ENCODE measurements around the gene MRO. TPM values are rescaled to one million over a fixed set of nuclear protein-coding genes. Genes with fewer than 3 reads are reported as not detected.
A peak's percentile ranks its signal among the peaks of the same experiment; 100 is the strongest.

Gene MRO
- total and polyA plus RNA-seq, 4 experiments from 2014 or later, result not detected

DNA sequence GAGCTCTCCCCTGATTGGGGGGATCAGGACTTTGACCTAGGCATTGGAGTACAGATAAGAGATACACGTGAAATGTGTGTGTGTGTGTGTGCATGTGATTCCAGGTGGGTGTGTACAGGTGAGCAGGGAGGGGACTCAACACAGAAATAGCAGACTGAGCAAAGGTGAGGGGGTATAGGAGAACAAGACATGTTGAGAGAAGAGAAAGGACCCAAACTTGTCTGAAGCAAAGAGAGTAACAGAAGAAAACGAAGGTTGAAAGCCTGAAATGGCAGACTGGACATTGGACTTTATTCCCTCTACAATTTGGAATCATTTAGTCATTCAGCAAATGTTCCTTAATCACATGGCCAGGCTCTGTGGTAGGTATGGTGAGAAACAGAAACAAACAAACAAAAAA is 23.3 kb downstream of the MRO start:
- Mint-ChIP-seq H3K9me3 (peaks cover 0 to 3% (median 0%) of the 10 kb centered on the region in 8 donors), H3K4me1 (no peaks in the 10 kb centered on the region), H3K4me3 (peak overlapping the region in 1 of 8 donors; percentile 3), H3K36me3 (no peaks in the 10 kb centered on the region), H3K27ac (no peak overlapping the region), H3K27me3 (peaks cover 9 to 32% of the 10 kb centered on the region in 2 donors)
- no peak for DNase-seq
- ChIA-PET POLR2A (ENCODE audit: partially characterized antibody) (no interaction called here), CTCF (ENCODE audit: partially characterized antibody) (no interaction called here)
- Histone ChIP-seq H3K9me3 (ENCODE audit: control insufficient read depth in 1 of 2, low read length in 2 of 2) (no peaks in the 10 kb centered on the region), H3K4me1 (ENCODE audit: insufficient read depth, low read length) (no peaks in the 10 kb centered on the region), H3K27me3 (ENCODE audit: insufficient read depth, low read length) (no peaks in the 10 kb centered on the region), H3K36me3 (ENCODE audit: insufficient read depth, low read length) (no peaks in the 10 kb centered on the region), H3K27ac (ENCODE audit: low read depth, low read length) (no peak overlapping the region), H3K4me3 (ENCODE audit: low read length in 2 of 2) (no peak overlapping the region)
- intact Hi-C loops (cut with micrococcal nuclease), result no loop called here

DNA sequence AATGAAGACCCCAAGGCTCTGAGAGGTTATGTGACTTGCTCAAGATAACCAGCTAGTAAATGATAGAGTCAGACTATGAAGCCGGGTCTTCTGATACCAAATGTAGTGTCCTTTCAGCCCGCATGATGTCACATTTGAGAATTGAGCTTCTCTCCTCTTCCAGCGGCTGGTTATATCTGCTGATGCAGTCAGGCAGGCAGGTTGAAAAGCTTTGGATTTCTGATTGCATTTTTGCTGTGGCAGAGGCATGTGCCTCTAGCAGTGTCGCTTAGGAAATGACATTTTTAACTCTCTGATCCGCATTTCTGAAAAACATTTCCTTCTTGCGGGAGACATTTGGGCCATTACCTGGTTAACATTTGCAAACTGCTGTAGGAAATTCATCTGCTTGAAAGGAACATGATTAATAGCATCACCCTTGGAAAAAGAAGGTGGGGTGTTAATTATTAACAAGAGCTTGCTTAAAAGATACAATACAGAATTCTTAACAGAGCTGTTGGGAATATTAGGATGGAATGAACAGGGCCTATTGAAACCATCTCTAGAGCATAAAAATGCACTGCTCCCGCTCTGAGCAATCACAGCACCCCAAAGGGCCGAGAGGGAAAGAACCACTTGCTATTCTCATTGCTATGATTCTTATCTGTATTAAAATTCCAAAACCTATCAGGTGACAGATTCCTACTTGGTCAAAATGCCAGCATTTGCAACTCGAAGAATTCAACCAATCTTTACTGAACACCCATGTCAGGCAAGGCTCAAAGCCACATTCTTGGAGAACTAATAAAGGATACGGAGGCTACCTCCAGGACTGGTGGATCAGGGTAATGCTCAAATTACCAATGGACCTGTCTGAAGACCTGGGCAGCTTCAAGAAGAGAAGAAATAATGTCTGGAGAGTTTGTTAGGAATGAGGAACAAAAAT is 25.9 kb downstream of the MRO start:
- peaks cover 15 to 37% of the 10 kb centered on the region in 2 donors for H3K27me3 Mint-ChIP-seq
- no peaks in the 10 kb centered on the region for H3K4me1 Mint-ChIP-seq
- H3K27ac Mint-ChIP-seq, result no peak overlapping the region
- no peaks in the 10 kb centered on the region for H3K9me3 ChIP-seq (ENCODE audit: control insufficient read depth in 1 of 2, low read length in 2 of 2)
- H3K4me3 Mint-ChIP-seq, result no peak overlapping the region
- H3K36me3 ChIP-seq (ENCODE audit: insufficient read depth, low read length), result no peaks in the 10 kb centered on the region
- CTCF ChIA-PET (ENCODE audit: partially characterized antibody), result no interaction called here
- no peak for DNase-seq
- H3K9me3 Mint-ChIP-seq, result peaks cover 0 to 1% (median 0%) of the 10 kb centered on the region in 8 donors
- no peak overlapping the region for H3K4me3 ChIP-seq (ENCODE audit: low read length in 2 of 2)
- H3K27me3 ChIP-seq (ENCODE audit: insufficient read depth, low read length), result no peaks in the 10 kb centered on the region
- POLR2A ChIA-PET (ENCODE audit: partially characterized antibody), result no interaction called here
- no peaks in the 10 kb centered on the region for H3K36me3 Mint-ChIP-seq
- intact Hi-C loops (cut with micrococcal nuclease), result no loop called here
- H3K4me1 ChIP-seq (ENCODE audit: insufficient read depth, low read length), result no peaks in the 10 kb centered on the region
- no peak overlapping the region for H3K27ac ChIP-seq (ENCODE audit: low read depth, low read length)

DNA sequence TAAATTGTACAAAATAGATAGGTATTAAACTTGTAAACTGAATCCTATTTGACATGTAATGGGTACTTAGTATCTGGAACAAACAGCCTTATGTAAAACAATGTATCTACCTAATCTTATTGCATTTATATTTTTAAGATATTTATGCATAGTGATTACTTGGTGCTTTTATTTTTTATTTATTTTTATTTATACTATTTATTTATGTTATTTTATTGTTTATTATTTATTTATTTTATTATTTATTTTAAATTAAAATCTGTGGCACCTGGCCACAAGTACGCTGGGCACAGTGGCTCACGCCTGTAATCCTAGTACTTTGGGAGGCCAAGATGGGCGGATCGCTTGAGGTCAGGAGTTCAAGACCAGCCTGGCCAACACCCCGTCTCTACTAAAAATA is 26.9 kb downstream of the MRO start:
- CTCF ChIA-PET (ENCODE audit: partially characterized antibody), result no interaction called here
- no peaks in the 10 kb centered on the region for H3K36me3 ChIP-seq (ENCODE audit: insufficient read depth, low read length)

DNA sequence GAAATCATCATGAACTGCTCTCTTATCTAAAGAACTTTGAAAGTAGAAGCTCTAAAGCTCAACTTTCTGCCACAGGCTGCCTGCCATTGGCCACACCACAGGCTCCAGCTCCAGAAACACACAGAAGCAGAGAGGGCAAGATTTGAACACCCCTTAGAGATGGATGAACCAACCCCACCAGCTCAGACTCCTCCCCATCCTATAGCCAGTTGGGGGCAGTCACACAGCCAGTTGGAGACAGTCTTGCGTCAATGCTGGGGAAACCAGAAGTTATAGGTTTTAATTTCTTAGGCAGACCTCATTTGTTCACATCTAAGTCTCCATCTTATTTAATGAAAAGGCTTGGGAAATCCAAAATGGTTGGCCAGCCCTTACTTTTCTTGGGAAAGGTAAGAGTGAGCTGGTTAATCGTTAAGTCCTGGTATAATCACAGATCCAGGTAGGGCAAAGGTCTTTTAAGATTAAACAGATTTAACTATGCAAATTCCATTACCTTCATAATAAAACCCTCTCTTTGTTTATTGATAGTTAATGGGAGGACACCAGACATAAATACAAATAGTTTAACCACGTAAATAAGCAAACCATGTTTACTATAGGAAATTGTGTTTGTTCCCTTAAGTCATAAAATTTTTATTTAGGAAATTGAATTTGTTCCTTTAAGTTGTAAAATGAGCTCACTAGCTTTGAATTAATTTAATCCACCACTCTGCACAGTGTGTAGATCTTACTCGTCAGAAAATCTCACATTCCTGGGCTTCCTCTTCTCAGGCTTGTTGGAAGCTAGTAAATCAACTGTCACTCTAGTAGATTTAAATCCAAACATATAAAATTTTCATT is 28.0 kb downstream of the MRO start:
- CTCF ChIA-PET (ENCODE audit: partially characterized antibody), result interaction anchor here (0.7 kb wide), 2 partner anchors 22 to 124 kb away, joined by 3 to 5 read pairs; no protein-coding TSS in a partner anchor
- no peak overlapping the region for H3K4me3 Mint-ChIP-seq
- H3K9me3 Mint-ChIP-seq, result no peaks in the 10 kb centered on the region
- no peaks in the 10 kb centered on the region for H3K4me1 ChIP-seq (ENCODE audit: insufficient read depth, low read length)
- POLR2A ChIA-PET (ENCODE audit: partially characterized antibody), result no interaction called here
- no peak for DNase-seq
- H3K4me3 ChIP-seq (ENCODE audit: low read length in 2 of 2), result no peak overlapping the region
- H3K4me1 Mint-ChIP-seq, result no peaks in the 10 kb centered on the region
- H3K27me3 Mint-ChIP-seq, result peaks cover 13 to 29% of the 10 kb centered on the region in 2 donors
- no peaks in the 10 kb centered on the region for H3K36me3 Mint-ChIP-seq
- intact Hi-C loops (cut with micrococcal nuclease), result no loop called here
- no peaks in the 10 kb centered on the region for H3K9me3 ChIP-seq (ENCODE audit: control insufficient read depth in 1 of 2, low read length in 2 of 2)
- H3K27ac Mint-ChIP-seq, result no peak overlapping the region
- no peaks in the 10 kb centered on the region for H3K27me3 ChIP-seq (ENCODE audit: insufficient read depth, low read length)
- no peaks in the 10 kb centered on the region for H3K36me3 ChIP-seq (ENCODE audit: insufficient read depth, low read length)
- no peak overlapping the region for H3K27ac ChIP-seq (ENCODE audit: low read depth, low read length)

More for the DNA sequence above, 26.9 kb downstream of the MRO start:
- Histone ChIP-seq H3K27ac (ENCODE audit: low read depth, low read length) (no peak overlapping the region), H3K4me3 (ENCODE audit: low read length in 2 of 2) (no peak overlapping the region), H3K9me3 (ENCODE audit: control insufficient read depth in 1 of 2, low read length in 2 of 2) (no peaks in the 10 kb centered on the region), H3K4me1 (ENCODE audit: insufficient read depth, low read length) (no peaks in the 10 kb centered on the region), H3K27me3 (ENCODE audit: insufficient read depth, low read length) (no peaks in the 10 kb centered on the region)
- Mint-ChIP-seq H3K36me3 (no peaks in the 10 kb centered on the region), H3K27me3 (peaks cover 15 to 35% of the 10 kb centered on the region in 2 donors), H3K4me1 (no peaks in the 10 kb centered on the region), H3K27ac (no peak overlapping the region), H3K4me3 (no peak overlapping the region), H3K9me3 (peaks cover 0 to 1% (median 0%) of the 10 kb centered on the region in 8 donors)
- intact Hi-C loops (cut with micrococcal nuclease), result no loop called here
- DNase-seq, result no peak
- POLR2A ChIA-PET (ENCODE audit: partially characterized antibody), result no interaction called here

DNA sequence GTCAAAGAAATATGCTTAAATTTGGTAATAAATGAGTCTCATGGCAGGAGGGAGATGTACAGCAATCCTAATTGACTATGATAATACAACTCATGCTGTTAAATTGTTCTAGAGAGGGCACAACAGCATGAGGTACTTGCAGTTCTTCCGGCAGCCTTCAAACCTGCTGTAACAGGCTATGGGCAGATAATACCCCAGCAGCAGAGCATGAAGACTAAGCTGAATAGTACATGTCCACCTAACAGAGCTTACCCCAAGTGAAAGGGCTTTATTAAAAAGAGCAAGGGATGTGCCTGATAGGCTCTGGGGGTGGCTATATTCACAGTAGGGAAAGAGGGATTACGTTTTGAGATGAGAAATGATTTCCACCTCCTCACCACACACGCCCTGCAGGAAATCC is 28.9 kb downstream of the MRO start:
- ChIA-PET POLR2A (ENCODE audit: partially characterized antibody) (no interaction called here), CTCF (ENCODE audit: partially characterized antibody) (no interaction called here)
- intact Hi-C loops (cut with micrococcal nuclease), result no loop called here

DNA sequence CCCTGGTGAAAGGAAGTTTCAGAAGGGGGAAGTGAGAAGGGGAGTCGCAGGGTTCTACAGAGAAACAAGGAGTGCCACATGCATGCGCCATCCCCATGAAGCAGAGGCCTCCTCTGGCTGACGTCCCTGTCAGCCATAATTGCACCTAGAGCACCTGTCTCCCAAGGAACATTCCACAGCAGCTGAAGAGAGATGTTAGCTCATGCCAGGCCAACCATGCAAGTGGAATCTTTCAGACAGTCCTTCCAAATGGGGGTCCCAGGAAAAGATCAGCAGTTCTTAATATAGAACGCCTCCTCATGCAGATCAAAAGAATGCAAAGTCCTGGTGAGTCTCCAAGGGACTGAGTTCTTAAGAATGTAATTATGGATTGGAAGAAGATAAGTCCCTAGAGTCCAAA is 29.6 kb downstream of the MRO start:
- no peaks in the 10 kb centered on the region for H3K36me3 Mint-ChIP-seq
- POLR2A ChIA-PET (ENCODE audit: partially characterized antibody), result no interaction called here

More for the DNA sequence above, 28.9 kb downstream of the MRO start:
- Histone ChIP-seq H3K4me1 (ENCODE audit: insufficient read depth, low read length) (no peaks in the 10 kb centered on the region), H3K9me3 (ENCODE audit: control insufficient read depth in 1 of 2, low read length in 2 of 2) (no peaks in the 10 kb centered on the region), H3K27me3 (ENCODE audit: insufficient read depth, low read length) (no peaks in the 10 kb centered on the region), H3K27ac (ENCODE audit: low read depth, low read length) (no peak overlapping the region), H3K36me3 (ENCODE audit: insufficient read depth, low read length) (no peaks in the 10 kb centered on the region), H3K4me3 (ENCODE audit: low read length in 2 of 2) (no peak overlapping the region)
- Mint-ChIP-seq H3K27ac (no peak overlapping the region), H3K36me3 (no peaks in the 10 kb centered on the region), H3K9me3 (no peaks in the 10 kb centered on the region), H3K27me3 (peaks cover 11 to 21% of the 10 kb centered on the region in 2 donors), H3K4me3 (no peak overlapping the region), H3K4me1 (no peaks in the 10 kb centered on the region)
- DNase-seq, result no peak

DNA sequence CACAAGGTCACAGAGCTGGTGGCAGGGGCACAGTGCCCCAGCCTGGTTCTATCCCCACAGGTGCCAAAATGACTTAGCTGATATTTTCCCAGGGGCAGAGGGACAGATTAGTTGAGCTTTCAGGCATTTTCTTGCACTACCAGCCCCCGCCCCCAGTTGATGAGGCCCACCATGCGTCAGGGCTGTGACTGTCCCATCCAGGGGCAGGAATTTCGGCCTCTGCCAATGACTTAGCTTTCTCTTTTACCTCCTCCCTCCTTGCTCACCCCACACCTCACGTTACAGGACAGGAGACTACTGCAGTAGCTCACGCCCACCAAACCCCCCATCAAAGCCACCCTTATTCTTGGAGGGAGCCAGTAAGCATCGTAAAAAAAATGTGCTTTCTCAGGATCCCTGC is 31.5 kb downstream of the MRO start:
- Histone ChIP-seq H3K36me3 (ENCODE audit: insufficient read depth, low read length) (no peaks in the 10 kb centered on the region), H3K9me3 (ENCODE audit: control insufficient read depth in 1 of 2, low read length in 2 of 2) (no peaks in the 10 kb centered on the region), H3K4me3 (ENCODE audit: low read length in 2 of 2) (no peak overlapping the region), H3K27me3 (ENCODE audit: insufficient read depth, low read length) (no peaks in the 10 kb centered on the region), H3K27ac (ENCODE audit: low read depth, low read length) (no peak overlapping the region), H3K4me1 (ENCODE audit: insufficient read depth, low read length) (no peaks in the 10 kb centered on the region)
- no peak overlapping the region for H3K27ac Mint-ChIP-seq
- DNase-seq, result no peak
- H3K9me3 Mint-ChIP-seq, result peaks cover 0 to 1% (median 0%) of the 10 kb centered on the region in 8 donors
- H3K27me3 Mint-ChIP-seq, result peaks cover 6 to 8% of the 10 kb centered on the region in 2 donors
- POLR2A ChIA-PET (ENCODE audit: partially characterized antibody), result no interaction called here
- CTCF ChIA-PET (ENCODE audit: partially characterized antibody), result no interaction called here
- no peaks in the 10 kb centered on the region for H3K36me3 Mint-ChIP-seq
- H3K4me1 Mint-ChIP-seq, result no peaks in the 10 kb centered on the region
- no peak overlapping the region for H3K4me3 Mint-ChIP-seq
- intact Hi-C loops (cut with micrococcal nuclease), result no loop called here

More for the DNA sequence above, 29.6 kb downstream of the MRO start:
- Histone ChIP-seq H3K4me3 (ENCODE audit: low read length in 2 of 2) (no peak overlapping the region), H3K36me3 (ENCODE audit: insufficient read depth, low read length) (no peaks in the 10 kb centered on the region), H3K27ac (ENCODE audit: low read depth, low read length) (no peak overlapping the region), H3K4me1 (ENCODE audit: insufficient read depth, low read length) (no peaks in the 10 kb centered on the region), H3K9me3 (ENCODE audit: control insufficient read depth in 1 of 2, low read length in 2 of 2) (no peaks in the 10 kb centered on the region), H3K27me3 (ENCODE audit: insufficient read depth, low read length) (no peaks in the 10 kb centered on the region)
- DNase-seq, result no peak
- Mint-ChIP-seq H3K9me3 (peaks cover 0 to 1% (median 0%) of the 10 kb centered on the region in 8 donors), H3K27me3 (peaks cover 8 to 18% of the 10 kb centered on the region in 2 donors), H3K27ac (no peak overlapping the region), H3K4me1 (no peaks in the 10 kb centered on the region), H3K4me3 (no peak overlapping the region)
- CTCF ChIA-PET (ENCODE audit: partially characterized antibody), result no interaction called here
- intact Hi-C loops (cut with micrococcal nuclease), result no loop called here
